Stimulated activated CD8-positive, alpha-beta memory T cell treated with anti-CD3 and anti-CD28 coated beads, Interleukin-2, amount 100 ng/mL, for 48 hours (primary cell): ENCODE results near the gene SEMA7A.

ENCODE experiments used
- DNase-seq, 2 donors: peaks; one replicate each; pipeline ENCODE4 v3.0.0-alpha.2; 2020; ENCODE audit warnings: low read depth in 2 of 2

The SEMA7A gene

GRCh38 chr15:74415966-74416916 lies 17.5 kb downstream of the SEMA7A start:
- no peak for DNase-seq

- DNase-seq, result no peak
Measured at GRCh38 chr15:74414603-74415338, 19.0 kb downstream of the SEMA7A start.

DNA sequence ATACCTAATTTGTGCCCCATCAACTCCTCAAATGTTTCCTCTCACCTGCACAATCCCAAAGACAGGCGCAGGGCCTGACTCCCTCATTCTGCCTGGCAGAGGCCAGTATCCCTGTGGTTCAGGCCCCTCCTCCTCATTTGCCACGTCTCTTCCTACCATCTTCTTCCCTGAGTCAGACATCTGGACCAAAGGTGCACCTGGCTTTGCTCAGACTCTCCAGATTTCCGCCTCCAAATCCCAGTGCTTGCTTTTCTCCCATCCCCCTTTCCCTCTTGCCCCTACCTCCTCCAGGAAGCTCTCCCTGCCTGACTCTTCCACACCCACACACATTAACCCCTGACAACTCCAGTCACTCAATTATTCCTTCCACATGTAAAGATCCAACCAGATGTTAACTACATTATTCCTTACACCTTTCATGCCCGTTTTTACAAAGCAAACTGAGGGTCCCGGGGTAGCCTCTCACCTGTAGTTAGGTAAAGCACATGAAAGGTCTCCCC lies 19.6 kb downstream of the SEMA7A start:
- DNase-seq, result no peak

GRCh38 chr15:74413350-74414080 lies 20.2 kb downstream of the SEMA7A start:
- DNase-seq, result no peak

DNA sequence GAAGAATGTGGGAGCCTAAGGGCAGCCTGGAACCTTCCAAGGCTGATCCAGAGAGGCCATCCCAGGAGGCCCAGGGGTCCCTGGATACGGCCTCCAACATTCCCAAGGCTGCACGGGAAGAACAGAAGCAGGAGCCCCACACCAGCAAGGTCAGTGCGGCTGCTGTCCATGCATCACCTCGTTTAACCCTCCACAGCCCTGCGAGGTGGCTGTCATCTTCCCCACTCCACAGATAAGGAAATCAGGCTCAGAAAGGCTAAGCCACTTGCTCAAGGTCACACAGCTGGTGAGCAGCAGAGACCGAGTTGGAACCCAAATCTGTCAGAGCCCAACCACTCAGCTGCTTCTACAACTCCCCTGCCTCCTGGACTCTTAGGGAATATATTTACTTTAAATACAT lies 21.6 kb downstream of the SEMA7A start:
- no peak for DNase-seq

- DNase-seq, result no peak
Measured at GRCh38 chr15:74411686-74412085, 22.1 kb downstream of the SEMA7A start.

DNA sequence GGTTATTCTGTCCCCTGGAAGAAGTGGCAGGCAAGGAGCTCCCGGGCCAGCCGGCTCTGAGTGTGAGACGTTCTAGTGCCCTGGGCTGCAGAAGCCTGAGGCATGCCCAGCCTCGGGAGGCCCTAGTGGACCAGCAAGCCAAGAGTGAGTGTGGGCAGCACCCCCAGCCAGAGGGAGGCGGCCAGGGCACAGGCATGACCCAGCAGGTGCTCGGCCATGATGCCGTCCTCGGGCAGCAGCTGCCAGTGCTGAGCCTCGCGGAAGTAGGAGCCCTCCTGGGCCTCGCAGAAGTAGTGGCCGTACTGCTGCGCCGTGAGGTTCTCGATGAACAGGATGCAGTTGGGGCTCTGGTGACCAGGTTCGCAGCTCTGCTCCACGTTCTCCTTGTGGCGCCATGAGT lies 23.3 kb downstream of the SEMA7A start:
- DNase-seq, result no peak

GRCh38 chr15:74409225-74409624 lies 24.5 kb downstream of the SEMA7A start:
- no peak for DNase-seq

DNA sequence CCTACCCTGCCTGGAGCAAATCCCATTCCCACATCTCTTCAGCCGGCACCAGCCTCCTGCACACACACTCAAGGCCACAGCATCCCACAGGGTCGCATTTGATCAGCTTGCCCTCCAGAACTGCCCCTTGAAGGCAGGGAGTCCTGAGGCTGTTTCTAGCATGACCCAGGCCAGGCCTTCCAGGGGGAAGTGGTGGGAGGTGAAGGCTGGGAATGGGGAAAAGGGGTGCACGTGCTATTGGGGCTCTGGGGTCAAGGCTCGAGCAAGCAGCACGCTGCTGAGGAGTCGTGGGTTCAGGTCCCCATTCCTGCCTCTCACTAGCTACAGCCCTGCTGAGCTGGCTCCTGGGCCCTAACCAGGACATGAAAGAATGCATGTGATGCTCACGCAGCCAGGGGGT lies 24.9 kb downstream of the SEMA7A start:
- DNase-seq, result no peak

- no peak for DNase-seq
Measured at GRCh38 chr15:74408385-74408784, 25.4 kb downstream of the SEMA7A start.

DNA sequence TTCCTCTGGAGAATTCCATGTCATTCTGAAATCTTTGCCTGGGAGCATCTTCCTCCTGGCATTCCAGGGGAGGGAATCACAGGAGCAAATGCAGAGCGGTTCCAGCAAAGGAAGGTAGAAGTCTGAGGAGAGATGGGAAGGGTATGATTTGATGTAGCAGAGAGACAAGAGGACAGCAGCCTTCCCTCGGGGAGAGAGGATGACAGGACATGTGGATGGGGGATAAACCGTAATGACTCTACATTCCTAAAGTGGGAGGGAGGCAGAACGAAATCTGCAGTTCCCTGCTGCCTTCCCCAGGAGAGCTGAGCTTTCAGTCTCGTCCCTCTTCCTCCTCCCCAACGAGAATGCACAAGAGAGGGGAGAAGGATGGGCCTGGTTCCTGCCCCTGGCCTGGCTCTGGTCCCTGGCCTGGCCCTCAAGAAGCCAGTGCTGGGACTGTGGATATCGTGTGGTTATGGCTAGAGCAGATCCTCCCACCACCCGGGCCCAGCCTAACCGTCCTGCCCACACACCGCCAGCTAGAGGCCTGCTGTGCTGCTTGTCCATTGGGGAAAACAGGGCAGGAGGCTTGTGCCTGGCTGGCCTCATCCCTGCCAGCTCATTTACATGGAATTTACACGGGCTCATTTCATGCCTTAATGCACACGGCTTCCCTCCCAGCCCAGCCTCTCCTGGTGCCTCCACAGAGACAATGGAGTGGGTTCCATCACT lies 26.6 kb downstream of the SEMA7A start:
- no peak for DNase-seq

GRCh38 chr15:74406517-74406916 lies 27.2 kb downstream of the SEMA7A start:
- DNase-seq, result no peak

GRCh38 chr15:74405823-74406222 lies 27.9 kb downstream of the SEMA7A start:
- DNase-seq, result no peak

DNA sequence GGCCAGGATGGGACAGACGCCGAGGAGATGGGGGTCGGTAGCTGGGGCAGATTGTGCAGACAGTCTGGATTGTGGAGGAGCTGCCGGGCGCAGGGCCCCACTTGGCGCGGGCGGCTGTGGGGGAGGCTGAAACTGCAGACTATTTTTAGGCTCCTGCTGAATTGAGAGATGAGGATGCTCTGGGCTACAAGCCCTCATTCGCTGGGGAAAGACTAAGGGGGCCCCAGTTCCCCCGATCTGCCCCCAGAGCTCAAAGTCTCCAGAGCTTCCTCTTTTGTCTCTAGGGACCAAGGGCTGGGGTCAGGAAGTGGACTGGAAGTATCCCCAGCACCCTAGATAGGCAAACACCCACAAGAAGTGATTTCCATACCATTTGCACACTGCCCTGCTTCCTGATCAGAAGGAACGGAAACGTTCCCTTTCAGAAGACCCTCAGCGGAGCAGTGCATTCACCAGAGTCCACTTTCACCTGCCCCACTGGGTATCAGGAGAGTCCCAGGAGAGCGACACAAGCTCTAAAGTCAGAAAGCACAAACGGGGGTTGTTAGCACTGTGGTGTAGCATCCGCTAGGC lies 29.7 kb downstream of the SEMA7A start:
- no peak for DNase-seq

DNA sequence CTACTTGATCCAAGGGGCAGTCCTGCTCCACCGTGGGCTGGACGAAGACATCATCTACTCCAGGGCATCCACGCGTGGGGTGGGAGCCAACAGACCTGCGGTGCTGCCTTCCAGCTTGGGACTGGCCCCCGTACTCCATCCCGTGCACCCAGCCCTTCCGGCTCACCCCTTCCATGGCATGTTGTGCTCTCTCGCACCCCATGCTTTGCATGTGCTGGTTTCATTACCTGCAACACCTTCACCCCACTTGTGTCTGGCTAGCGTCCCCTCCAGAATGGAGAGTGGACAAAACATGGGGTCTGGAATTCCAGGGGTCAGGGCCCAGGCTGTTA lies 30.2 kb downstream of the SEMA7A start:
- DNase-seq, result no peak

GRCh38 chr15:74402873-74403587 lies 30.7 kb downstream of the SEMA7A start:
- DNase-seq, result peak; percentile 75 to 83

- DNase-seq, result no peak
Measured at GRCh38 chr15:74402337-74402841, 31.4 kb downstream of the SEMA7A start.

- DNase-seq, result no peak
Measured at GRCh38 chr15:74400915-74401757, 32.6 kb downstream of the SEMA7A start.

- no peak for DNase-seq
Measured at GRCh38 chr15:74400313-74400860, 33.4 kb downstream of the SEMA7A start.
